Prostate gland (tissue), 2 donors: ENCODE data around the gene OR8G5.

Experiments
- CTCF ChIP-seq, 4 experiments: fragments of 200-600 bp in 2 of 4; fragments of 450-650 bp in 2 of 4; sonication (generic) in 2 of 4; IDR thresholded peaks; 1 replicate in 3 of 4; 2 replicates in 1 of 4; pipeline ENCODE4 v1.5.1; 2016 to 2019; ENCODE audit warnings: antibody characterized with exemption in 4 of 4, mild to moderate bottlenecking in 2 of 4, moderate library complexity in 2 of 4
- POLR2A ChIP-seq: fragments of 450-650 bp; IDR thresholded peaks from one replicate; pipeline ENCODE4 v1.6.1; 2016; ENCODE audit warnings: antibody characterized with exemption, mild to moderate bottlenecking
- POLR2AphosphoS5 ChIP-seq: sonication (generic); formaldehyde crosslinking; IDR thresholded peaks from one replicate; pipeline ENCODE4 v1.6.1; 2017; ENCODE audit warnings: antibody characterized with exemption

- TF ChIP-seq CTCF (IDR thresholded peaks at IDR 0.05): no peak
- no peak for TF ChIP-seq POLR2A
- TF ChIP-seq POLR2AphosphoS5: no peak
Observed at GRCh38 chr11:124225471-124225870, 30.7 kb upstream of the OR8G5 start.
